Tongue (tissue), 2 donors: ENCODE data around the gene GALNT13. TPM values are rescaled to one million over a fixed set of nuclear protein-coding genes. Genes with fewer than 3 reads are reported as not detected.
A peak's percentile ranks its signal among the peaks of the same experiment; 100 is the strongest.

ENCODE experiments used
- DNase-seq: peaks from one replicate; pipeline ENCODE4 v3.0.0-alpha.2; 2015
- total RNA-seq: library from RNA; depleted of rRNA; stranded (reverse); fragments of >200 nt; gene quantifications from one replicate; pipeline ENCODE4 v1.2.3, GENCODE V29; 2014

GALNT13 gene
- total RNA-seq, 1 donor from 2014 or later, result 1.1 TPM

- DNase-seq, result no peak
Measured at GRCh38 chr2:153946036-153946435, 74.3 kb downstream of the GALNT13 start.

DNA sequence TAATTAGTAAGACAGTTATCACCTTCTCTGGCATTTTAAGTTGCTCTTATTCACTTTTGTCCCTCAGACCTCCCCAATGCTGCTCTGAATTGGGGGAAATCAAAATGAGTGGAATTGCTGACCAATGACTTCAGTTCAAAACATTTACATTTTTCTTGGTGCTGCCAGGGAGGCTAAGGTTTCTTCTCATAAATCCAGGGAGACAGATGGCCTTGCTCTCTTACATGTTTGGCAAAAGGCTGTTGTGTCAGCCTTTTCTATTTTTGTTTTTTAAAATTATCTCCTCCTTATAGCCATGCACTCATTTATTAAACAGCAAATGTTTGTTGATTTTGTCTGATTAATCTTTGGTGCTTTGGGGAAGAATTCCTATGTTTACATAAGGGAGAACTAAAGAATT lies 82.0 kb downstream of the GALNT13 start:
- no peak for DNase-seq

DNA sequence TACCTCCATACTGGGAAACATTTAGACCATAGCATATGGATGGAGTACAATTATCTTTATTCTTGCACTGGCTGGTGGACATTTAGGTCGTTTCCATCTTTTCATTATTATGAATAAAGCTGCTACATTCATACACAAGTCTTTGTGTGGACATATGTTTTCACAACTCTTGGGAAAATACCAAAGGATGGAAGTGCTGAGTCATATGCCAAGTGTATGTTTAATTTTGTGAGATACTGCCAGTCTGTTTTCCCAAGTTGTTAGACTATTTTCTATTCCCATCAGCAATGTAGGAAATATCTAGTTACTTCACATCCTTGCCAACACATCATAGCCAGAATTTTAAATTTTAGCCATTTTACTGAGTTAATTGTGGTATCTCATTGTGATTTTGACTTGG lies 91.5 kb downstream of the GALNT13 start:
- DNase-seq, result no peak

DNA sequence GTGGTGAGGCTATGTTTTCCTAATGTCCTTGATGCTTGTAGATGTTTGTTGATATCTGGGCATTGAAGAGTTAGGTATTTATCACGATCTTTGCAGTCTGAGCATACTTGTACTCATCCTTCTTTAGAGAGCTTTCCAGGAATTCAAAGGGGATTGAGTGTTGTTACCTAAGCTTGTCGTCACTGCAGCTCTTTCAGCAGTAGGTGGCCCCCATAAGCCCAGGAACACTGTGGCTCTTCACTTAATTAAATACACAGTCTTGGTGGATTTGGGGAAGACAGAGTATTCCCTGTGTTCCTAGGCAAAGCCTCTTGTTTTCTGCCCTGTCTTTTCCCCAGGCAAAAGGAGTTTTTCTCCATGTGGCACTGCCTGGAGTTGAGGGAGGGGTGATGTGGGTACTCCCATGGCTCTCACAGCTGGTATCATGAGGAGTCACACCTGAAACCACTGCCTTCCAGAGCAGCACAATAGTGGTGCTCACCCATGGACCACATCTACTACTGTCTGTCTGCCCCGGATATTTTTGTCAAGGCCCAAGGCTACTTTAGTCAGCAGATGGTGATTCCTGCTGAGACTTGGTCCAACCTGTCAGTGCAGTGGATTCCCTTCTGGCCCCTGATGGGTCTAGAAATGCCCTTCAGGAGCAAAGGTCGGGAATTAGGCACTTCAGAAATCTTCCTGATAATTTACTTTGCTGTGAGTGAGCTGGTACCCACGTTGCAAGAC lies 95.7 kb downstream of the GALNT13 start:
- no peak for DNase-seq

DNA sequence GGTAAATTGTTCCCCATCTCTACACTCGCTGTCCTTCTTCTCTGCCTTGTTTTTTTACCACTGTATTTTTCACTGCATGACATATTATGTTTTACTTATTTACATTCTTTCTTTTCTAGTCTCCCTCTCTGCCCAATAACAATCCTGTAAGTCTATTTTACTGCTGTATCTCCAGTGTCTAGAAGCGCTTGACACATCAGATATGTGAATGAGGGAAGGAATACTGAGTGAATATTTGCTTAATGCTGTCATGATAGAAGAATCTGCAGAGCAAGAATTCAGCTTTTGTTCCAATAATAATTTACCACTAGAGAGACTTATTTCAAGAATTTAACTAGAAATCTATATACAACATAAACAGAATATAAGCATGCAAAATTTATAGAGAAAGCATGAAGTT lies 99.5 kb downstream of the GALNT13 start:
- no peak for DNase-seq

DNA sequence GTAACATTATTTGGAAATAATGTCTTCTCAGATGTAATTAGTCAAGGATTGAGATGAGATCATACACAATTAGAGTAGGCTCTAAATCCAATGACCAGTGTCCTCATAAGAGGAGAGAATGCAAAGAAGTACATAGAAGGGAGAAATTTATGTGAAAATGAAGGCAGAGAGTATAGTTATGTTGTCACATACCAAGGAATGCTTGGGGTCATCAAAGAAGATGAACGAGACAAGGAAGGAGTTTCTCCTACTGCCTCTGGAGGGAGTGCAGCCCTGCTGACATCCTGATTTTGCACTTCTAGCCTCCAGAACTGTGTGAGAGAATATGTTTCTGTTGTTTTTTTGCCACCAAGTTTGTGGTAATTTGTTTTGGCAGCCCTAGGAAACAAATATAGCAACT lies 100.1 kb downstream of the GALNT13 start:
- DNase-seq, result no peak

DNA sequence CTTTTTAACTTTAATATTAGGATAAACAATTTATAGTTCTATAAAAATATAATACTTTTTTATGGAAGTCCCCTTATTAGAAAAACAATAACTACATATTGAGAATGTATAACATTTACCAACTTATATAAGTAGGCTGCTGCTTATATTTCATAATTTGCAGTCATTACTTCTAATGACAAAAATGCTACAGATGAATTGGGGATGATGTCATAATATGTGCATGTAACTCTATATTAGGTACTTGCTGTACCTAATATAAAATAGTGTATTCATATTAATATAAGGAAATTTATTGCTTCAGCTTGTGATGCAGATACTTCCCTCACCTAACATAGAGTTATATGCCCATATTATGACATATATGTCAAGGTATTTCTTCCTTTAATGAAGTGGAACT lies 100.7 kb downstream of the GALNT13 start:
- DNase-seq, result no peak

DNA sequence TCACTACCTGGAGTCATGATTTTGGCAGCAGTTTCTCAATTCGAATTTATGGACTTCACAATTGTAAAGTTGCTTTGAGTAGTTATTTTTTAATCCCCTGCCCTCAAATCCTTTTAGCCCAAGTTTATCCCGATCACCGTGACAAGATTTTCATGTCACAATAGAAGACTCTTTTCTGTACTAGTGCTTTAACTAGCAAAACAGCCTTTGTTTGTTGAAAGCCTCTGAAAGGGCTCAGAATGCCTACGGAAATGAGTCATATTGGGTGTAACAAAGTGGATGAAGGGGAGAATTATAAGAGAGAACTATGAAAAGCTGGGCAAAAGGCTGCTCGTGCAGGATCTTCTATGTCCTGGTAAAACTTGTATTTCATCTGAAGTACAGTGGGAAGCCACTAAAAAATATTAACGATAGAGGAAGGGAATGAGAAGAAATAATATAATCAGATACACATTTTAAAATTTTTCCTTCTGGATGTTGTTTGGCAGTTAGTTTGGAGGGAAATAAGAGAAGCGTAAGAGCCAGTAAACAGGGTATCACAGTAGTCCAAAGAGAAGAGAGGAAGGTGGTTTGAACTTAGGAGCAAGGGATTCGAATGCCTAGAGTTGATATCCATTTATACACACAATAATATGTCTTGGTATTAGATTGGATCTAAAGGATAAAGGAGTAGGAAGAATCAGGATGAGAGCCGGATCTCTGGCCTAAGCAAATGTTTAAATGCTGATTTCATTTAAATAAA lies 114.9 kb downstream of the GALNT13 start:
- no peak for DNase-seq

- no peak for DNase-seq
Measured at GRCh38 chr2:153990771-153991170, 119.0 kb downstream of the GALNT13 start.

DNA sequence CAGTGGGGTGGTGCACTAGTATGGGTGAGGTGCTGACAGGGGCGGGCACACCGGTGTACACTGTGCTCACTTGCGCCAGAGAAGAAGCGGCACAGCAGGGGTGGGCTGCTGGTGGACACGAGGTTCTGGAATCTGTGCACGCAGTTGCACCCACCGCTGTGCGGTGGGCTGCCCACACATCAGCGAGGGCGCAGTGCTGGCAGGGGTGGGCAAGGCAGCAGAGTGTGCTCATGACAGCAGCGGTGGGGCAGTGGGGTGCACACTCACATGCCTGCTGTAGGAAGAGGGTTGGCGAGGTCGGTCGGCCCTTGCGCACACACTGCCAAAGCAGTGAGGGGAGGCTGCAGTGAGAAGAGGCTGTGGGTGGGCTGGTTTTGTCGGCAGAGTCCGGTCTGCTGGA lies 141.8 kb downstream of the GALNT13 start:
- DNase-seq, result no peak

- no peak for DNase-seq
Measured at GRCh38 chr2:154015233-154015632, 143.5 kb downstream of the GALNT13 start.

DNA sequence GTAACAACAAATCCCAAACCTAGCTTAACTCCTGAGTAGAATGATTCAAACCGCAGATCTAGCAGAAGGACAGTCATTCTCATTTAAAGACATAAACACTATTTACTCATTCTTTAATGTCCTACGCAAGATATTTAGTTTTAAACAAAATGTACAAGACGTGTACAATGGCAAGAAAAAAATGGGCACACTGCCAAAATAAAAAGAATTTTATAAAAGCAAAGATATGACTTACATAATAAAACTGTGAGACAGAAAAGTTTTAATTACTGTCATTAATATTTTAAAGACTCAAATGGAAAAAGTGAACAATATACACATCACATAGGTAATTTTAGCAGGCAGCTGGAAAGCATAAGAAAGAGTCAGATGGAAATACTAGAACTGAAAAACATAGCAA lies 157.8 kb downstream of the GALNT13 start:
- DNase-seq, result no peak

- no peak for DNase-seq
Measured at GRCh38 chr2:154032220-154032619, 160.5 kb downstream of the GALNT13 start.

GRCh38 chr2:154046493-154046892 lies 174.8 kb downstream of the GALNT13 start:
- no peak for DNase-seq

GRCh38 chr2:154048905-154049304 lies 177.2 kb downstream of the GALNT13 start:
- DNase-seq, result no peak

- DNase-seq, result no peak
Measured at GRCh38 chr2:154049561-154049960, 177.8 kb downstream of the GALNT13 start.

DNA sequence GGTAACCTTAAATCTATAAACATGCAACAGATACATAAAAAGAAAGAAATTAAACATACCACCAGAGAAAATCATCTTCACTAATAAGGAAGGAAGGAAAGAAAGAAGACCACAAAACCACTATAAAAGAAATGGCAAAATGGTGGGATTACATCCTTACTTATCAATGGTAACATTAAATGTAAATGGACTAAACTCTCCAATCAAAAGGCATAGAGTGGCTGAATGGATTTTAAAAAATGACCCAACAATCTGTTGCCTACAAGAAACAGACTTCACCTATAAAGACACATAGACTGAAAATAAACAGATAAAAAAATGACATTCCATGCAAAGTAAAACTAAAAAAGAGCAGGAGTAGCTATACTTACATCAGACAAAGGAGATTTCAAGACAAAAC lies 195.4 kb downstream of the GALNT13 start:
- DNase-seq, result no peak

DNA sequence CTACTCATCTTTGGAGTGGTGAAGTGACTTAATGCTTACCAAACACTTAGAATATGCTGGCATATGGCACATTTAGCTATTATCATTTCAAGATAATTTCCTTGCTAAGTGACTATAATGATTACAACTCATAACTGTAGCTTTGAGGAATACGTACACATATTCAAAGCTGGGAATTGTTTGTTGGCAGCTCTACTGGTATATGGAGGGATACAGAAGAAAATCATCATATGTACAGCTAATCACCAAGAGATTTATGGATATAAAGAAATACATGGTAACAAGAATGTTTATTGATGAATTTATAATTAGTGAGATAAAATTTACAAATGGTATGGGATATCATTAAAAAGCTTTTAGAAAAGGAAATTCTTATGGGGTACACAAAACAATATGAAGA lies 207.2 kb downstream of the GALNT13 start:
- DNase-seq, result no peak

GRCh38 chr2:154092571-154092970 lies 220.8 kb downstream of the GALNT13 start:
- peak; percentile 2 for DNase-seq

DNA sequence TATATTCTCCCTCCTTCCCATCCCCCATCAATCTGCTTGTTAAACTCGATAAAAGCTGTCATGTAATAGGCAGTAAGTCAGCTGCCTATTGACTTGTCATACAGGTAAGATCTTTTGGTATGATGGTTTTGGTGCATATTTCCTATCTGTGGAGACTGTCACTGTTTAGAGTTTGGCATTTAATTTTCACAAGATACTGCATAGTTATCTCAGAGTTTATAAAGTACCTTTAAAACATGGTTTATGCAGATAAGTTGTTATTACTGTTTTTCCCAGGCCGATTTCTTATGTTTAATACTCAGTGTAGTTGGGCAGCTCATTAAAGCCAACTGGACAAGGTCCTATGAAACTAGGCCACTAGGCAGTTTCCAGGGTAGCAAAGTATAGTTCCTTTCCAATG lies 222.1 kb downstream of the GALNT13 start:
- DNase-seq, result no peak

- DNase-seq, result no peak
Measured at GRCh38 chr2:154097833-154098398, 226.2 kb downstream of the GALNT13 start.

DNA sequence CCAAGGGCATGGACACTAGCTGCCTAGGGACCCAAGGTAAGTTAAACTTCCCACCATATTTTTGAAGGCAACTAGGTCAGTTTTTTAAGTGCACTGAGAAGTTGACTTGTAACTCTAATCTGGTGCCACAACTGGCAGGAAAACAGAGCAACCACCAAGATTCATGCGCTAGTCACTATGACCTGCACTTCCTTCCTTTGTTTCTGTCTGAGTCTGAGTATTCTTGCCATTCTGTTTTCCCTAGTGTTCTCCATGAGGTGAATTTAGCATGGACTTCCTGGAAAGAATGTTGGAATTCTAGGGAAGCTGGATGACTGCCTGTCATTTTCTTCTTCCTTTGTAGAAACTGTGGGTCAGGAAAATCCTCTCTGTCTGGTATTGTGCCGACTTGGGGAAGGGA lies 249.0 kb downstream of the GALNT13 start:
- DNase-seq, result no peak

- no peak for DNase-seq
Measured at GRCh38 chr2:154125891-154126290, 254.2 kb downstream of the GALNT13 start.

DNA sequence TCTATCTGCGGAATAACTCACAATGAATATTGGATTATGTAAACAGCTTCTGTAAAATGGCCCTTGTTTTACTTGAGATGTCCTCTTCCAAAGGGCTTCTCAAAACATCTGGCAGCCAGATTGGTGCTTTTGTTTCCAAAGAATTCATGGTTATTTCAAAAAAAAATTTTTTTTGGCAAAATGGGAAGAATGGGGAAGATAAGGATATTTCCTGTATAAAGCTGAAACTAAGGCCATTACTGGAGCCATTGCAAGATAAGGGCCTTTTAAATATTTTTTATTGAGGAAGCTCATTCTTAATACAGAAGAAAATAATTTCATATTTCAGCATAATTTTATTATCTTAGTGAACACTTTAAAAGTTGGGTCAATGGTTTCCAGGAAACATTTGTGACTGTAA lies 259.1 kb downstream of the GALNT13 start:
- DNase-seq, result no peak
